Measurements from ENCODE around the gene DNAJB5.

- no peak for TF ChIP-seq HNRNPUL1 (IDR thresholded peaks at IDR 0.05; ENCODE audit: low read length)
- TF ChIP-seq TAF1 (IDR thresholded peaks at IDR 0.05; ENCODE audit: control insufficient read depth, extremely low read depth, insufficient read depth, low read length, severe bottlenecking): no peak
- no peak for TF ChIP-seq SMC3 (conservative IDR thresholded peaks at IDR 0.05; ENCODE audit: insufficient read depth, low read depth, low read length)
- TF ChIP-seq TBP (optimal IDR thresholded peaks at IDR 0.05; ENCODE audit: low read depth, low read length): no peak
- TF ChIP-seq EZH2 (IDR thresholded peaks at IDR 0.05; ENCODE audit: borderline replicate concordance, low read depth, low read length): no peak
- TF ChIP-seq KAT8 (IDR thresholded peaks at IDR 0.05; ENCODE audit: low read depth): no peak
These were observed 6.1 kb downstream of the DNAJB5 start for GRCh38 chr9:34995670-34996060.
